ENCODE data around the gene PSMD1. TPM values are rescaled to one million over a fixed set of nuclear protein-coding genes. Genes with fewer than 3 reads are reported as not detected.

Gene PSMD1
- total and polyA plus RNA-seq, 2 of the 8 experiments (the other 6 are each of a cell fraction or from before 2014, with no cell fraction given) = 179 to 272 TPM

DNA sequence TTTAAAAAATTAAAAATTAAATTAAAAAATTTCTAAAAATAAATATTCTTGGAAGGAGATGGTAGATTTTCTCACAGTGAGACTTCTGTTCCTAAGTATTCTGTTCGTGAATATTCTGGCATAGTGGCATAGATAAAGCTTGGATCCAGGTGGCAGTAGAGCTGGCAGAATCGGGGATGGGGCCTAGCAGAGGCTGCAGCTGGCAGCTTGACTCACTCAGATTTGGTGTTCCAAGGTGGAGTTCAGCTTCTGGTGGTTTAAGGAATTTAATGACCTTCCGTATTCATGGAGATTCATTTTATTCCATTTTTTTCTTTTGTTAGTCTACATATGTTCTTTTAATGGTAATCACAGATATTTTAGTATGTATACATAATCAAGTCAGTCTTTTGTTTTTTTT, 161.7 kb downstream of the PSMD1 start:
- H3K23me2 ChIP-seq (ENCODE audit: low read depth, low read length) = no peaks in the 10 kb centered on the region
- H3K18ac ChIP-seq (ENCODE audit: extremely low read depth, low read length) = no peak overlapping the region
- H4K91ac ChIP-seq (replicated peaks; ENCODE audit: insufficient read length, low read length) = no peak overlapping the region
- no peaks in the 10 kb centered on the region for H3K79me1 ChIP-seq (ENCODE audit: low read depth, low read length)
- H3K56ac ChIP-seq (replicated peaks; ENCODE audit: insufficient read length, low read depth, low read length) = no peak overlapping the region
- no peak overlapping the region for H3K9ac ChIP-seq (replicated peaks in 1 of 4; ENCODE audit: extremely low read depth in 1 of 4, low read depth in 3 of 4, low read length in 3 of 4)
- no peak overlapping the region for H4K5ac ChIP-seq (ENCODE audit: insufficient read length, low read depth, low read length)
- ChIA-PET POLR2A (ENCODE audit: partially characterized antibody) (no interaction called here), CTCF (ENCODE audit: partially characterized antibody) (interaction anchor here (0.9 to 1.6 kb wide), 4 partner anchors 9 to 43 kb away, joined by 3 to 9 read pairs (median 4); no protein-coding TSS in a partner anchor)
- no peak overlapping the region for H2AFZ ChIP-seq (ENCODE audit: low read length)
- no peak overlapping the region for H3K4me2 ChIP-seq (ENCODE audit: insufficient read depth in 1 of 2, low read depth in 2 of 2, low read length in 2 of 2)
- H4K20me1 ChIP-seq (replicated peaks in 1 of 2; ENCODE audit: control insufficient read depth in 1 of 2, insufficient read depth in 2 of 2, low read length in 2 of 2) = no peaks in the 10 kb centered on the region
- H4K8ac ChIP-seq (ENCODE audit: extremely low read depth, insufficient read depth, low read length) = no peak overlapping the region
- no peaks in the 10 kb centered on the region for H3K9me3 ChIP-seq (ENCODE audit: insufficient read depth in 2 of 2, low read depth in 1 of 2, low read length in 1 of 2)
- TF ChIP-seq MAFK (IDR thresholded peaks at IDR 0.05; ENCODE audit: low read depth, low read length) (no peak), HDAC6 (IDR thresholded peaks at IDR 0.05; ENCODE audit: low read depth, low read length) (no peak), YY1 (IDR thresholded peaks at IDR 0.05; ENCODE audit: low read depth, low read length) (no peak), BRCA1 (IDR thresholded peaks at IDR 0.05; ENCODE audit: low read depth, low read length) (no peak), CBX8 (IDR thresholded peaks at IDR 0.05; ENCODE audit: borderline replicate concordance, low read depth, low read length) (no peak)
- H3K27me3 ChIP-seq (replicated peaks in 1 of 4; ENCODE audit: control insufficient read depth in 3 of 4, extremely low read depth in 1 of 4, insufficient read depth in 3 of 4, low read length in 3 of 4) = no peaks in the 10 kb centered on the region
- H3K23ac ChIP-seq (ENCODE audit: insufficient read length) = no peak overlapping the region
- H2BK120ac ChIP-seq (replicated peaks; ENCODE audit: low read depth, low read length) = no peak overlapping the region
- no peak overlapping the region for H3K4ac ChIP-seq (replicated peaks; ENCODE audit: insufficient read length, low read depth, low read length)
- no peak overlapping the region for H2BK12ac ChIP-seq (ENCODE audit: low read depth, low read length)
- H3K36me3 ChIP-seq (ENCODE audit: control insufficient read depth in 2 of 4, insufficient read depth in 4 of 4, low read length in 3 of 4) = peaks cover 0 to 43% (median 17%) of the 10 kb centered on the region in 4 experiments; a peak in 7 of 8 replicates
- no peak overlapping the region for H3K4me3 ChIP-seq (ENCODE audit: extremely low read depth in 1 of 4, insufficient read depth in 2 of 4, low read depth in 3 of 4, low read length in 4 of 4)
- no peak overlapping the region for H2AK5ac ChIP-seq (ENCODE audit: low read depth, low read length)
- no peak overlapping the region for H2BK5ac ChIP-seq (ENCODE audit: low read depth, low read length)
- DNase-seq (ENCODE audit: low read depth in 1 of 2, low spot score in 2 of 2) (no peak), FAIRE-seq (no peak)
- no peaks in the 10 kb centered on the region for H3K79me2 ChIP-seq (ENCODE audit: control insufficient read depth in 1 of 2, insufficient read depth in 2 of 2, low read length in 2 of 2)
- no peak overlapping the region for H2BK20ac ChIP-seq (ENCODE audit: low read length)
- no peak overlapping the region for H3K14ac ChIP-seq (ENCODE audit: insufficient read length)
- H2BK15ac ChIP-seq (ENCODE audit: low read length) = no peak overlapping the region
- H3K27ac ChIP-seq (ENCODE audit: low read depth, low read length) = no peak overlapping the region
- 91% methylated on average over 3 of the region's 3 CpGs; no CpG with 5 or more reads in 1 of the 2 experiments for WGBS, 2 experiments (ENCODE audit: extremely low coverage in 1 of 2, insufficient coverage in 1 of 2, insufficient read length in 1 of 2, insufficient replicate concordance in 2 of 2, low coverage in 1 of 2, low lambda C conversion rate in 2 of 2, missing lambda C conversion rate in 1 of 2)
- no peaks in the 10 kb centered on the region; a peak in 1 of 7 replicates for H3K4me1 ChIP-seq (replicated peaks in 1 of 4; ENCODE audit: control insufficient read depth in 3 of 4, insufficient read depth in 4 of 4, low read length in 3 of 4)
